Epidermal melanocyte (primary cell): Measurements from ENCODE around the gene ANO2.
"Not testable (repeated sequence)": the region's sequence is repeated elsewhere in the genome, so short reads cannot be mapped to it uniquely, and the experiment has no call there.

ENCODE experiments used
- DNase-seq: peaks from one replicate; pipeline ENCODE4 v3.0.0; 2011; ENCODE audit warnings: low spot score; ENCODE audit not compliant: insufficient read length

Gene ANO2

GRCh38 chr12:5830111-5830510 lies 114.9 kb downstream of the ANO2 start:
- no peak for DNase-seq

DNA sequence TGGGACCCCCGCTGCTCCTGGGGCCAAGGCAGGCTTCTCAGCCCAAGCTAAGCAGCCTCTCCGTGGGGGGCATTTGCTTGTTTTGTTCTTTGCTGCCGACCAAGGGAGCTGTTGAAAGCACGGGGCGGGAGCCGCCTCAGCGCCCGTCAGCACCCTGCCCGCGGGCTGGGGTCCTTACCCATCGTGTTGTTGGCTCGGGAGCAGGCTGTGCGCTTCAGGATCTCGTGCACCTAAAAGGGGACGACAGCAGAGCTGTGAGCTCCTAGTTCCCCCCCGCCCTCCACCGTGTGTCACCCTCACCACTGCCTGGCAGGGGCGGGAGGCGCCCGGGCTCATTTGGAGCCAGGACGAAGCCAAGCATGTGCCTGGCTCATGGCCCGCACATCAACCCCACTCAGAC lies 117.5 kb downstream of the ANO2 start:
- no peak for DNase-seq

DNA sequence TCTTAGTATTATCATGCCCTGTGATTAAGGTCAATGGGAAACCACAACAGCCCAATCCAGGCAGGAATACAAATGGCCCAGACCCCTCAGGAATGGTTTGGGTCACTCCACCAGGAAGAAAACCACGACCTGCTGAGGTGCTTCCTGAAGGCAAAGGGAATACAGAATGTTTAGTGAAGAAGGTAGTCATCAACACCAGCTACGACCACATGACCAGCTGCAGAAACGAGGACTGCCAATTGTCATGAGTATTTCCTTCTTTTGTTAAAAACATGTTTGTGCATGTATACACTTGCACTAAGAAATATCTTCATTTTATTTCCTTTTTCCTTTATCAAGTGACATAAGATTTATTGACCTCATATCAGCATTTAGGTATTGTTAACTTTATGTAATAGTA lies 119.3 kb downstream of the ANO2 start:
- DNase-seq: not testable (repeated sequence)

- DNase-seq: not testable (repeated sequence)
Measured at GRCh38 chr12:5818877-5819276, 126.2 kb downstream of the ANO2 start.

DNA sequence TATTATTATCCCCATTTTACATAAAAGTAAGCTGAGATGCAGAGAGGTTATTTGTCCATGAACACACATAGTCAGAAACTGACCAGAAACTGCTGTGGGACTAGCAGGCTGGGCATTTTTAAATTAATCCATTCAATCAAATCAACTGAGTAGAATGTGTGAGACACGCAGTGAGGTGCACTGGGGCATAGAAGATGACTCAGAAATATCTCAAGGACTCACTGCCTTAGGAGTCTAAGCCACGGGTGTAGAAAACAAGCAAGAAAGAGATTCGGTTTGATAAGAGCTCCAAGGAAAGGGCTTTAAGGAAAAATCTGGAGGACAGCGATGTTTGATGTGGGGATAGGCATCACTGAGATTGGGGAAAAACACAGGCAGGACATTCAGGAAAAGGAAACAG lies 127.8 kb downstream of the ANO2 start:
- DNase-seq: no peak

DNA sequence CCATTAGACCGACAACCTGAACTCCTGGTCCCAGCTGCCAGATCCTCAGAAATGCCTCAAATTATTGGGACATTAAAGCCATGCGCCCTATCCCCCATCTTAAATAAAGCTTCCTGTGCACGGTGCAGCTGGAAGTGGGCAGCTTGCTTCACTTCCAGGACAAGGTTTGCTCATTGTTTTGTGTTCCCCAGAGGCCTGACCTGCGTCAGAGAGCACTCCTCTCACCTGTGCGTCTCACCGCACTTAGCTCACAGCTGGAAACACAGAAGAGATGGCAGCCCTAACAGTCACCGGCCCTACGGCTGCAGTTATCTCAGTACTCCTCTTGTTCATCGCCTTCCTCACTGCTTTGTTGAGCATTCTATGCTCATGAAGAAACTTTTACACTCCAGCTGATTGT lies 135.5 kb downstream of the ANO2 start:
- DNase-seq: no peak

DNA sequence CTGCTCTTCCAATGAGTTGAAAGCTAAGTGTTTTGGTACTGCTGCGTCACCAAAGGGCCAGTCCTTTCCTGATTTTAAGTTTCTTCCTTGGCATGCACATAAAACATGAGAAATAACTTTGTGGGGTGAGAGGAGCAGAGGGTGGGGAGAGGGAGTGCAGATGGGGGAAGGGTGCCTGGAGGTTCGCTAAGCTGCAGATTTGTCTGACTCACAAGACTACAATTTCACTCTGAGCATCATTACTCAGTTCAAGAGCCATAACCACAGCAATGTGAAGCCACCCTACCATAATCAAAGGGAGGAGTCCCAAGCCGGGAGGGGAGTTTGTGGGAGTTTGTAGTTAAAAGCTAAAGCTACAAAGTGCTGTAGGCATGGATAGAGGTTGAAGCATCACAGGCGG lies 136.1 kb downstream of the ANO2 start:
- no peak for DNase-seq

DNA sequence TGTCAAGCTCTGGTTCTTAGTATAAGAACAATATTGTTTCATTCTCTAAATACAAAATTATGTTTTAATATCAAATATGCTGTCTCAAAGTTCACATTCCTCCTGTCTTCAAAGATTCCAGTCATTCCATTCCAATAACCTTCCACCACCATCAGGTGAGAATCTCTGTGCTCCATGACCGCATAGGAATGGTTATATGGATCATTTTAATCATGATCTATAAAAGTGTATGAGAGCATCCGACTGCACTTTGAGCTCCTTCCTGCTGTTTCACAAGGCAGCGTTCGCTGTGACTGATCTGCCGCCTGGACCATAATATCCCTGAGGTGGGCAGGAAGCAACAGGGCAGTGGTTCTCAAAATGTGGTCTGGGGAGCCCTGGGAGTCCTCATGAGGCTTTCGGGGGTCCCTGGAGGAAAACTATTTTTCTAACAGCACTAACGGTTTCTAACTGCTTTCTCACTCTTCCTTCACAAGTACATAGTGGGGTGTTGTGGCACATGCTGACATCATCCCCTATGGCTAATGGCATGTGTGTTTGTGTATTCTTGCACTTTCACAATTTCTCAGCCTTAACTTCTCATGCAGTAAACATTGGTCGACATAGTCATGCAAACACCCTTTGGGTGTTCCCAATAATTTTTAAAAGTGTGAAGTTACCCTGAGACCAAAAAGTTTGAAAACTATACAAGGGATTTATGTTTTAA lies 137.4 kb downstream of the ANO2 start:
- DNase-seq: no peak

DNA sequence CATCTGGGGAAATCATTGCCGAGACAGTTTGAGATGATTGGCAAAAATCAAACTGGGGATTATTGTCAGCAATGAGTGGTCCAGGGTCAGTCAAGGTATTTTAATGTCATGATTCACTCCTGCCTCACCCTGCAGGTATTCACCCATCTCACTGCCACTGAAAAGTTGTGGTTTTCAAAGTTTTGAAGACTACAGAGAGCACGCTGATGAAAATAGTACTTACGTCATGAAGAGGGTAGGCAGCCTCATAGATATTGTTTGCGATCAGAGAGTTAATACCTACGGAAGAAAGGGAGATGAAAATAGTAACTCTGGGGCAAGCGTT lies 138.0 kb downstream of the ANO2 start:
- DNase-seq: no peak

GRCh38 chr12:5806371-5807089 lies 138.5 kb downstream of the ANO2 start:
- DNase-seq: no peak

- no peak for DNase-seq
Measured at GRCh38 chr12:5803532-5803931, 141.5 kb downstream of the ANO2 start.

DNA sequence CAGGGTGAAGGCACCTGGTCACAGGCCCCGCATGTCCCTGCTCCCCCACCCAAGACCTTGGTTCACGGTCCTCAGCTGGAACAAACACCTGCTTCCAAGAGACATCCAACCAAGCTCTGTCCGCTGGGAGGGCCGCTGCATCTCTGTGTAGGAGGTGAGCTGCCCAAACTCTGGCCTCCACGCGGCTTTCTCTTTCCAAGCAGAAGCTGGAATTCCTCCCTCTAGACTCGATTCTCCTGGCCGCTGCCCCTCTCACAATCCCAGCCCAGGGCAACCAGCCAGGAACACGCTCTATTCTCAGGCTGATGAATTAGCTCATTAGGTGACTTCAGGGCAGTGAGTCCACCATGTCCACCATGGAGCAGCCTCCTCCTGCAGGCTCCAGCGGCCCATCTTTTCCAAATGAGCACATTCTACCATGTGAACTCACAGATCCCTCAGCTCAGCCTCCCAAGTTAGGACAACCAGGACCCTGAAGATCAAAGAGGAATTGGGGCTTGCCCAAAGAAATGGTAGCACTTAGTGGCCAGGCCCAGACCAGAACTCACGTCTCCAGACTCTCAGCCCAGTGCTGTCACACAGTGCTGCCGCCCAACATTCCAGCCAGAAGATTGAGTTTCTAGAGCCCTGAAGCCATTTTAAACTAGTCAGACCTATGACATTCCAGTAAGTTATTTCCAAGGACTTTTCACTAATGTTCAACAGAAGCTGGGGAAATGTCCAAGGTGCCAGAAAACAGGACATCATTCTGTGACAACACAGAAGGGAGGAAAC lies 146.6 kb downstream of the ANO2 start:
- DNase-seq: no peak

DNA sequence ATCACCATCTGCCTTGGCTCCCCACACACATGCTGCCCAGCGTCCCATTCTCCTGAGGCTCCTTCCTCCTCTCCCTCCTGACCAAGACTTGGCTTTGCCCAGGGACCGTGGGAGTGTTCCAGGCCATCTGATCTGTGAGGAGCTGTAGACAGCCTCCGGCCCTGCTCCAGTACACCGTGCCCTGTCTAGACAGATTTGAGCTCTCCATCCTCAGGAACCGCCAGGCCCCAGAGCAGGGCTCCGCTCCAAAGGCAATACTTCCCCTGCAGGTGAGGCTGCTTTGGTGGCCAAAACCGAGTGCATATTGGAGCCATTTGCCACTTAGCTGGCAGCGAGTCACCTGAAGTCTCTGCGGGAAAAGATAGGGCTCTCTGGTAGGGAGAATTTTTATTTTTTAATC lies 147.4 kb downstream of the ANO2 start:
- no peak for DNase-seq

DNA sequence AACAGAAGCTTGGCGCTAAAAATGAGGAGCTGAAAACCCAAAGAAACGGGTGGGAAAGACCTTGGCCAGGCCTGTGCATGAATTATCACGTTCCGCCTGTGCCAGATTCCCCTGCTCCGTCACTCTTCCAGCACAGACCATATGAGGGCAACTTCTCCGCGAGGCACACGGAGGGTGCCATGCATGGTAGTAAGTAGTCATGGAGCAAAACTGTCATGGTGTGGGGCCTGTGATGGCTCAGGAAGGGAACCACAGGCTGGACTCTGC lies 148.2 kb downstream of the ANO2 start:
- no peak for DNase-seq

- no peak for DNase-seq
Measured at GRCh38 chr12:5796171-5796958, 148.7 kb downstream of the ANO2 start.

- no peak for DNase-seq
Measured at GRCh38 chr12:5794156-5794555, 150.9 kb downstream of the ANO2 start.

DNA sequence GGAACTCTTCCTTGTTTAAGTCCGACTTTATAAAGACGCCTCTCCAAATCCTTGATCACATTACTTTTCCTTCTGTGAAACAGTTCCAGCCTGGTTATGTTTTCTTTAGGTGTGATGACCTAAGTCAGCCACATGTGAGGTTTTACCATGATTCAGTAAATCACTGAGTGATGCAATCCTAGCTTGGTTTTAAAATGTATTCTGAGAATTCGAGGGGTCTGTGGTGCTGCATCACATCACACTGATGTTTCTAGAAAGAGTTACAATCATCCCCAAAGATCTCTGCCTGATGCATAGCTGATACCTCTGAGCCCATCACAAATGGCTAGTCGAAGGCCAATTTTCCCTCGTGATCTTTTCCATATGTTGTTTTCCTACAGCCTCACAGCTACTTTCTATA lies 152.7 kb downstream of the ANO2 start:
- DNase-seq: no peak

GRCh38 chr12:5789469-5789968 lies 155.5 kb downstream of the ANO2 start:
- no peak for DNase-seq

DNA sequence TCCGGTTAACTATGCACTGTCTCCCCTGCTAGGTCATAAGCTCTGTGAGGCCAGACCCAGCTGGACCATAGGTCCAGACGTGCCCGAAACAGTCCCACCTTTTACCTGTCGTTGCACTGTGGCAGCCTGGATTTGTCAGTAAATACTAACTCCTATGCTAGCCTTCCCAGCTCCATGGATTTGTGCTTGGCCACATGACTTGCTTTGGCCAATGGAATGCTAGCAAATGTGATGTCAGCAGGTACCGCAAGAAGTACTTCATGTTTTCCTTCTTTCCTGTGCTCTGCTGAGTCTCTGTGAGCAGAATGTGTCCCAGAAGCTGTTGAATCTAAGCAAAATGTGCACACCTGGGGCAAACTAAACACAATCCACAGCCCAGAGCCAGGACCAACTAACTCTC lies 157.2 kb downstream of the ANO2 start:
- DNase-seq: no peak

GRCh38 chr12:5785601-5786000 lies 159.5 kb downstream of the ANO2 start:
- no peak for DNase-seq

GRCh38 chr12:5784462-5785130 lies 160.5 kb downstream of the ANO2 start:
- no peak for DNase-seq
